ENCODE data around the gene SYT17.
A peak's percentile ranks its signal among the peaks of the same experiment; 100 is the strongest.

The SYT17 gene

DNA sequence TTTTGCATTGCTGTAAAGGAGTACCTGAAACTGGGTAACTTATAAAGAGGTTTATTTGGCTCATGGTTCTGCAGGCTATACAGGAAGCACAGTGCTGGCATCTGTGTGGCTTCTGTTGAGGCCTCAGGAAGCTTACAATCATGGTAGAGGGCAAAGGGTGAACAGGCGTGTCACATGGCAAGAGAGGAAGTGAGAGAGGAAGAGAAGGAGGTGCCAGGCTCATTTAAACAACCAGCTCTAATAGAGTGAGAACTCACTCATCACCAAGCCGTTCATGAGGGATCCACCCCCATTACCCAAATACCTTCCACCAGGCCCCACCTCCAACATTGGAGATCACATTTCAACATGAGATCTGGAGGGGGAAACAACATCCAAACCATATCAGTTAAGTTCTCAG lies 101.1 kb downstream of the SYT17 start:
- no peak for DNase-seq

DNA sequence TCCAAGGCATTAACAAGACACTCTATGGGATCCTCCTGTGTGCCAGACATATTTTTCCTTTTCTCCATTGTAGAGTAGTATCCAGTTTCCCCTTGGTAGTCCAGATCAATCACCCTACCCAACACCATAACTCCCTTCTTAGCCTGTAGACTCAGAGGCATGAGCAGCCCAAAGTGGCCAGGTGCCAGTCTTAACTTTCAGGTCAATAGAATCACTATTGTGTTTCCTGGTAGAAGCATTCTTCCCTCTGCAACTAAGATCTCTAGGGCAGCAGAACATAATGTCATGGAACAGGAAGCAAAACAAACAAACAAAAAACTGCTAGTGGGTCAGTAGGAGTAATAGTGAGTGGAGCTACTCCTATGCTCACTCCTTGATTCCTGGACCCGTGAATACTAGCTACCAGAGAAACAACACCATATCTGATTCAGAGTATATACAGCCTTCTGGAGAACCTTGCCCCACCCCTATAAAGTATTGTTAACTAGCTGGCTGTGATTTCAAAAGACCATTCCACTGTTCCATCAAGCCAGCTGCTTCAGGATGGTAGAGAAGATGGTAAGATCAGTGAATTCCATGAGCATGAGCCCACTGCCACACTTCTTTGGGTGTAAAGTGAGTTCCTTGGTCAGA lies 106.2 kb downstream of the SYT17 start:
- DNase-seq: no peak

DNA sequence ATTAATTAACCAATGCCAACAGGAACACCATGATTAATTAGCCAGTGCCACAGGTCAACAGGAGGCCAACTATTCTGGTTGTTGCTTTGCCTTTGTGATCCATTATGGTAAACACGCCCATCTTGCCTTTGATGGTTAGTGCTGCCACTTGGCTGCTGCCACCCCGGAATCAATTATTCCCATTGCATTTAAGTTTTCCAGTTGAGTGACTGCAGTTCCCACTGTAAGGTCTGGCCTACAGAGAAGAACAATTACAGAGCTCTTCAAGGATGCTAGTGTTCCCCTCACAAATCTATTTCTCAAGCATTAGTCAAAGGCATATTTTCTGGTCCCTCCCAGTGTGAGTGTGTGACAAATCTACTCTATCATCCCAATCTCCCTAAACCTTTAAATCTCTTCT lies 110.4 kb downstream of the SYT17 start:
- DNase-seq: no peak

DNA sequence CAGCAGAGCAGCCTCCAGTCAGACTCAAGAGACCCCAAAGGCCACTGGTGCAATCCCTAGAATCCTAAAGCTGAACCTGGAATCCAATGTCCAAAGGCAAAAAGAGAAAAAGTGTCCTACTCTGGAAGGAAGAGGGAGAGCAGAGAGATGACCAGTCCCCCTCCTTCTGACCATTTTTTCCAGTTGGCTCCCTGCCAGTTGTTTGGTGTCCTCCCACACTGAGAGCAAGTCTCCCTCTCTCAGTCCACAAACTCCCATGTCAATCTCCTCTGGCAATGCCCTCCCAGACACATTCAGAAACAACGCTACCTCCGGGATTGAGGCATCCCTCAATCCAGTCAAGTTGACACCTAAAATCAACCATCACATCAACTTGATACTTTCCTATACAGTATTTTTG lies 113.2 kb downstream of the SYT17 start:
- DNase-seq: no peak

DNA sequence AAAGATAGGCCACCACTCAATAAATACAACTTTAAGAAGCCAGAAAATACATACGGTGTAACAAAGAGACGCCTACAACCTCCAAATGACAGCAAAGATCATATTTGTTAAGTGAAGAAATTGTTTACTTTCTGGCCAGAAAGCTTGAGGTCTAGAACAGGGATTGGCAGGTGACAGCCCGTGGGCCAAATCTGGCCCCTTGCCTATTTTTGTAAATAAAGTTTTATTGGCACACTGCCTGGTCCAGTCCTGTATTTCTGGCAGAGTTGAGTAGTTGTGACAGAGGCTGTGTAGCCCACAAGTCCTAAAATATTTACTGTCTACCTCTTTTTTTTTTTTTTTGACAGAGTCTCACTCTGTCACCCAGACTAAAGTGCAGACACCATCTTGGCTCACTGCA lies 114.1 kb downstream of the SYT17 start:
- DNase-seq: no peak

DNA sequence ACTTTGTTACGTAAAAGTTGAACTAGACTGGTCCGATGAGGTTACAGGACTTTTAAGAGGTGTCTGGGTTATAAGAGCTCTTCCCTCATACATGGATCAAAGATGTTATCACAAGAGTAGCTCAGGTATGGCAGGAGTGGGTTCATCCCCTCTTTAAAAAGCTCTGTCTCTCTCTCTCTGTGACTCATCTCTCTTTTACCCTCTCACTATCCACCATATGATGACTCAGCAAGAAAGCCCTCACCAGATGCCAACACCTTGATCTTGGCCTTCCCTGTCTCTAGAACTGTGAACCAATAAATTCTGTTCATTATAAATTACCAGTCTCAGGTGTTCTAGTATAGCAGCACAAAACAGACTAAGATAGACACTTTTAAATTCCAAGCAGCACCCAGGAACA lies 115.6 kb downstream of the SYT17 start:
- no peak for DNase-seq

DNA sequence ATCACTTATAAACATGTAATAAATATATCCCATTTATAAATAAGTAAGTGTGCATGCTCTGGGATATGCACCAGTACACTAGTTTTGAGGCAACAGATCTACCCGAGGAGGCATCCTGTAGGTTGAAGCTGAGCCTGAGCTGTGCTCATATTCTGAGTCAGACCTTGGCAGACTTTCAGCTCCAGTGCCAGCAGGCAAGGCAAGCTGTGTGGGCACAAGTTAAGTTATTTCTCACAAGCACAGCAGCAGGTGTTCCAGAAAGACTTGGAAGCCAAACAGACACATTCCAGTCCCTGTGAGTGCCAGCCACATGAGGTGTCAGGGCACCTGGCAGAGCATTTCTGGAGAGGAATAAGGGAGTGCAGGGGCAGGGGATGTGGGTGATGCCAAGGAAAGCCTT lies 116.2 kb downstream of the SYT17 start:
- DNase-seq: peak; percentile 54

DNA sequence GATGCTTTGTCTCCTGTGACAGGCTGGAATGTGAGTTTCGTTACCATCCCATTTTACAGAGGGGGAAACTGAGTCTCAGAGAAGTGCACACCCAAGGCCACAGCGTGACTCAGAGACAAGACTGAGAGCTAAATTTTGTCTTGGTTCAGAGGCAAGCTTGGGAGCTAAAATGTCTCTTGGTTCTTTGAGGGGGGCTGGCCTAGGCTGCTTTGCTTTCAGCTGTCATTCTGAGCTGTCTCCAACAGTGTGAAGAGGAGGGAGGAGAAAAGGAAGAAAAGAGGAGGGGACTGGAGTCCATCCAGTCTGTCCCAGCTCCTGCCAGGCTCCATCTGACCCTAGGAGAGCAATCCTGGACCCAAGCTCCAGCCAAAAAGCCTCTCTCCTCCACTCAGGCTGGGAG lies 117.4 kb downstream of the SYT17 start, which contains the start of gene CLEC19A:
Gene CLEC19A, plus strand, starts transcription at position 301 of the 400 bp plus-strand sequence. CDS start 121 bp downstream, outside the sequence.
- DNase-seq: no peak

DNA sequence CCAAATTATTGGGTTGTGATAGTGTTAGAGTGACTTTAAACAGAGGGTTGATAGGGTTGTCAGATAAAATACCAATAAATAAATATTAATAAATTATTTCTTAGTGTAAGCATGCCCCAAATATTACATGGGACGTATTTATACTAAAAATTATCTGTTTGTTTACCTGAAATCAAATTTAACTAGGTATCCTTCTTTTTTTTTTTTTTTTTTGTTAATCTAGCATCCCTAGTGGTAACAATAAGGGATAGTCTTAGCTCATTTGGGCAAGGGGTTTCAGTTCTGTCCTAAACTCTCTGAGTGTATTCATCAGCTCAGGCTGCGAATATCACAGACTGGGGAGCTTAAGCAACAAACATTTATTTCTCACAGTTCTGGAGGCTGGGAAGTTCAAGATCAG lies 118.8 kb downstream of the SYT17 start:
- no peak for DNase-seq

DNA sequence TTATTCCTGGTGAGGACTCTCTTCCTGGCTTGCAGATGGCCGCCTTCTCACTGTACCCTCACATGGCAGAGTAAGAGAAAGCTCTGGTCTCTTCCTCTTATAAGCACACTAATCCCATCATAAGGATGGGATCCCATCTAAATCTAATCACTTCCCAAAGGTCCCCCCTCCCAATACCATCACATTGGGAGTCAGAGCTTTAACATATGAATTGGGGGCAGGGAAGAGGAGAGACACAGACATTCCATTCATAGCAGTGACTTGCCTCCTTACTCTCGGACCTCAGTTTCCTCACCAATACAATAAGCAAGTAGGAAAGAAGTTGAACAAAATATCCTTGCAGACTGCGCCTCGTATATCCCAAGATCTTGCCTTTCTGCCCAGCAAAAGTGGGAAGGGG lies 119.2 kb downstream of the SYT17 start:
- no peak for DNase-seq

DNA sequence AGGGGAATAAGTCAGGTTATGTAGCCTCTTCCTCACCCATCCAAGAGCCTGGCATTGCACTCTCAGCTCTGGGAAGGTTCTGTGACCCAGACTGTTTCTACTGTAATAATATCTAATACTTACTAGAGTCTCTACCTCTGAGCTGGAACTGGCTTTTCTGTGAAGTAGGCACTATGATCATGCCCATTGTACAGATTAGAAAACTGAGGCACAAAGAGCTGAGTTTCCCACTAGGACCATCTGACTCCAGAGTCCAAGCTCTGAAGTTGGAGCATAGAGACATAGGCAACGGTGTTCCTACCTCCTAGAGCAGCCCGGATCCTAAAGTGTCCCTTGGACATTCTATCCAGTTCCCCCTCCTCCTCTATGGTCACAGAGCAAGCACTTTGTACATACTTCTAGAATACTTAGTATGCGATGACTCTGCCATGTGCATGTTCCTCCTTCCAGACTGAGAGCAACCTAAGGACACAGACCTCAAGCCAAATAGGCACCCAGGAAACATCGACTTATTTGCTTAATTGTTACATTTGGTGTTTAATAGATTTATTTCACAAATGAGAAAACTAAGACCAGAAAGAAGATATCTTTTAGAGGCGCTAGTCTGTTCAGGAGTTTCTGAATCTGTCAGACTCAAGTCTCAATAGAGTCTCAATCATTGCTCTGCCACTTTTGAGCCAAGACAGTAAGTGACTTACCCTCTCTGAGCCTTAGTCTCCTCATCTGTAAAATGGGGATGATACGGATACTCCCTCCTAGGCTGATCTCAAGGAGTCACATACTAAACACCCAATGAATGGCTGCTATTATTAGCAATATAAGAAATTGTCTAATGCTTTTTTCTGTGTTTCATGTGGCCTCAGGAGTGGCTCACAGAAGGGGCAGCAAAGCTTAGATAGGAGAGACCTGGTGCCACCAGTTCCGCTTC lies 121.1 kb downstream of the SYT17 start:
- no peak for DNase-seq

DNA sequence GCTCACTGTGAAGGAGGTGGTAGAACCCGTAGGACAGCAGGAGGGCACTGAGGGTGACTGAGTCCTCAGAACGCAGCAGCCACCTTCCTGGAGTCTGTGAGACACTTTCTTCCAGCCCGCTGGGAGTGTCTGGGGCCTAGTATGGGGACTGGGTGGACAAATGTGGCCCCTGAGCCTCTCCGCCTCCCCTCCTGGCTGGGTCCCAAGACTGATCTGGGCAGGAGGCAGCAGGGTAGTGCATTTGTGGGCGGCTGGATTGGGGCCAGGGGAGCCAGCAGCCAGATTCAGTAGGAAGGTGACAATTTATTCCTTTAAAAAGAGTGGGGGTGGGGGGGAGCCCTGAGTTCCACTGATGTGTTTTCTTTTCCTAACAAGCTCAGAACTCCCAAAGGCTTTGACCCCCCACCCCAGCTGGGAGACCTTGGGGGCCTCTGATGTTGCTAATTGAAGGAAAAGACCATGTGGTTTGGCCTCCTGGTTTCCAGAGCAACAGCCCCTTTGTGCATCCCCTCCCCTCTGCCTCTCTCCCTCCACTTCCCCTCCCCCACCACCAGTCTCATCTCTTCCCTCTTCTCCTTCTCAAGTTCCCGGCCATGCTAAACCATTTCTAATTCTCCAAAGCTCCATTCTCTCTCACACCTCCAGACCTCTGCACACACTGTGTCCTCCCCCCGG lies 121.9 kb downstream of the SYT17 start:
- no peak for DNase-seq

DNA sequence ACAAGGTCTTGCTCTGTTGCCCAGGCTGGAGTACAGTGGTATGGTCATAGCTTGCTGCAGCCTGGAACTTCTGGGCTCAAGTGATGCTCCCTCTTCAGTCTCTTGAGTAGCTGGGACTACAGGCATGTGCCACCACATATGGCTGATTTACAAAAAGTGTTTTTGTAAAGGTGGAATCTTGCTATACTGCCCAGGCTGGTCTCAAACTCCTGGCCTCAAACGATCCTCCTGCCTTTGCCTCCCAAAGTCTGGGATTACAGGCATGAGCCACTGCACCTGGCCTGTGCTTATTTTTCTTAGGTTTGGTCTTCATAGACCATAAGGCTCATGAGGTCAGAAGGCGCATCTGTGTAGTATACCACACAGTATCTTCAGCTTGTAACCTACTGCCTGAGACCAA lies 122.8 kb downstream of the SYT17 start:
- no peak for DNase-seq

DNA sequence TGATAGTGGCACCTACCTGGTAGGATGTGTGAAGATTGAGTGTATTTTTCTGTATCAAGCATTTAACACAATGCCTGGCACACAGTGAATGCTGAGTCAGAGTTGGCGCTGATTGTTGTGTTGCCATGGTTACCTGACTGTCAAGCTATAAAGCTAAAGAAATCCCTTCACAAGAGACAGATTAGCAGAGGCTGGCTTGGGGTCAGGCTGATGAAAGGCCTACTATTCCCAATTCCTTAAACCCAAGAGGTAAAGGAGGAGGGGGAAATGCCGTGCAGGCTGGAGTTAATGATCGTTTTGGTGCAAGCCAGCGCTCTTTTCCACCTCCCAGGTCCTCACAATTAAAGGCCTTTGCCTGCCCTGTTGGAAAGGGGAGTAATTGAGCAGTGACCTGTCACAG lies 123.4 kb downstream of the SYT17 start:
- no peak for DNase-seq

DNA sequence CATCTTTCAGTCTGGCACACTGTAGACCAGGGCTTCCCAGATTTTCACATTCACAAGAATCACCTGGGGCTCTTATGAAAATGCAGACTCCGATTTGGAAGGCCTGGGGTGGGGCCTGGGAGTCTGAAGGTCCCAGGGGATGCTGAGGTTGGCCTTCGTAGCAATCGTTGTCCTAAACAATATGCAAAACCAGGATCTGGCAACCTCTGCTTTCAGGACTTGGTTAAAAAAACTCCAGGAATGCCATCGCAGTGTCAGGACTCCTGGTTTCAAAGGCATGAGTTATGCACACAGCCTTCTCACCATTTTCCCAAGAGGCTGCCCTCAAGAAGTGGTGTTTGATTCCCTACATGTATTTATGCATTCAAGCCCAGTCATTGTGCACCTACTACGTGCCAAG lies 124.1 kb downstream of the SYT17 start:
- DNase-seq: no peak

DNA sequence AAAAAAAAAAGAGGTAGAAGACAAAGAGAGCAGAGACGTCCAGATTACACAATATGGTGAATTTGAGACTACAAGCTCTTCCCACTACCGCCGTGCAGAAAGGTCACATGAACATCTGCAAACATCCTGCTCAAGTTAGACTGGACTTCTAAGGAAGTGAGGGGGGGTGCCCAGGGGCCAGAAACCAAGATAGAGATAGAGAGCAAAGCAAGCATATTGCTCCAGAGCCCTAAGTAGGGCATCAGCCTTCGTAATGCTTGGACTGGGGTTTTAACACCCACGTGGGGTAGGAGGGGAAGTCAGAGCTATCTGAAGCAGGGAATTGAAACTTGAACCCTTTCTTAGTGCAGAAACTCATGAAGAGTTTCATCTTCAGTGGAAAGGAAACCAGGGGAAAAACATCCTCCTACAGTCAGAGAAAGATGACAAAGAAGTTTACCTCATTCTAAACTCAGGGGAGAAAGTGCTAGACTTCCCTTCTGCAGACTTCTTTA lies 126.2 kb downstream of the SYT17 start:
- DNase-seq: no peak

DNA sequence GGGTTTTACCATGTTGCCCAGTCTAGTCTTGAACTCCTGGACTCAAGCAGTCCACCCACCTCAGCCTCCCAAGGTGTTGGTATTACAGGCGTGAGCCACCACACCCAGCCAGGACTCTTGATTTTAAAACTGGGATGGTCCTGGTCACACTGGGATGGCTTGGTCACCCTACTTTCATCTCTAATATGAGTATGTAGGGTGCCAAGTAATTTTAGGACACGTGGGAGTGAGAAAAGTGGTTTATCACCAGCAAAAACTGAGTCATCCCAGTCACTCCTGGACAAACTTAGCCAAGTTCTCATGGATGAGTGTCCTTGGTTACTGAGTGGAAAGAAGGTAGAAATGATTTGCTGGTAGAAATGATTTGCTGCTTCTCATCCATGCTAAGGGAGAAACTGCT lies 127.4 kb downstream of the SYT17 start:
- DNase-seq: no peak

DNA sequence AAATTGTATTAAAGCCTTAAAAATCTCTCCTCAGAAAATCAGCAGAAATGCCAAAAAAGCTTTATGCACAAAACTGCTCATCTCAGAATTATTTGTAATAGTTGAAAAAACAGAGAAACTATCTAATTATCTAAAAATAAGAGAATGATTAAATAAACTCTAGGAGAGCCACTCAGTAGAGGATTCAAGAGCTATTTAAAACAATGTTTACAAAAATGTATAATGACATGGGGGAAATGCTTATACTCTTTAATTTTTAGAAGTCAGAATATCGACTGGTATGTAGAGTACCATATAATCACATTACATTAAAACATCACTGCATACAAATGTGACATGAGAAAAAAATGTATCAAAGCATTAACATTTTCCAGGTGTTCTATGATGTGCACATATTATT lies 129.4 kb downstream of the SYT17 start:
- no peak for DNase-seq

DNA sequence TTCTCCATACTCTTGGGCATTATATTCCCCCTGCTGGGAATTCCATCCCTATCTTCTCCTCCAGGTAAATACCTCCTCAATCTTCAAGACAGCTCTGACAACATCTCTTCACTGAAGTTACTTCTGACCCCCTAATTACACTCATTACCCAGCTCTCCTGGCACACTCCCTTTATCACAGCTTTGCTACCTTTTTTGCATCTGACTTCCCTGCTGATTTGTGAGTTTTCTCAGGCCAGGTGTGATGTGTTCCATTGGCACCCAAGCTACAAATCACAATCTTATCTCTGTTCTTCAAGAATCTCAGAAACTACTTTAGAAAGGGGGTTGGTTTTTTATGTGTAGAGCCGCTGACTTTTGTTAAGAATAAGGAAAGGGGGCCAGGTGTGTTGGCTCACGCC lies 131.5 kb downstream of the SYT17 start:
- no peak for DNase-seq

DNA sequence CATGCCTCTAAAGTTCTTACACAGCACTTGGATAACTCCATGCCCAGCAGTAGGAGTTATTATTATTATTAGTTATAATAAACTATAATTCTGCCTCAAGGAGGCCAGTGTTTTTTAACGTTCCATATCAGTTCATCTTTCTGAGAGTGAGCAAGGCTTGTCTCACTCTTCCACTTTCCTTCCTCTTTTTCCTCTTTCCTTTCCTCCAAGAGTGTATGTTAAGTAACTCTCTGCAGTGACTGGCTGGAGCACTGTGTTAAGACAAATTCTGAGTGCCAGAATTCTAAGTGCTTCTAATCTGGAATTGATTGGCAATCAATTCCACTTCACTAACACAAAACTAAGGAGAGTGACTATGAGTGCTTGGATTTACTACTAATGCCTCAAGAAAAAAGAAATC lies 133.9 kb downstream of the SYT17 start:
- DNase-seq: no peak

DNA sequence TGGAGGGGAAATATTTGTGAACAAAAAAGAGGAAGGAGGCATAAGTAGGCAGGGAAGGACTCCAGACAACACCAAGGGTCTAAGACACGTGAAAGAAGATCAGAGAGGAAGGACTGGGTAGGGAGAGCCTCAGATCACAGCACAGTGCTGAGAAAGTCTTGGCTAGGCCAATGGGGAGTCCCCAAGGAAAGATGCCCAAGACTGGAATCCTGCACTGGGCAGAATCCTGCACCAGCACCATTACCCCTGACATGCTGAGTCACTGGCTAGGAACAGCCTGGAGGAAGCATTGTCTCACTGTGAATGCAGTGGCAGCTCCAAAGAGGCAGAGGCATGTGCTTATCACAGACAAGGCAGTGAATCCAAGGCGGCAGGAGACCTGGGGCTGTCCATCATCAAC lies 136.7 kb downstream of the SYT17 start:
- no peak for DNase-seq

DNA sequence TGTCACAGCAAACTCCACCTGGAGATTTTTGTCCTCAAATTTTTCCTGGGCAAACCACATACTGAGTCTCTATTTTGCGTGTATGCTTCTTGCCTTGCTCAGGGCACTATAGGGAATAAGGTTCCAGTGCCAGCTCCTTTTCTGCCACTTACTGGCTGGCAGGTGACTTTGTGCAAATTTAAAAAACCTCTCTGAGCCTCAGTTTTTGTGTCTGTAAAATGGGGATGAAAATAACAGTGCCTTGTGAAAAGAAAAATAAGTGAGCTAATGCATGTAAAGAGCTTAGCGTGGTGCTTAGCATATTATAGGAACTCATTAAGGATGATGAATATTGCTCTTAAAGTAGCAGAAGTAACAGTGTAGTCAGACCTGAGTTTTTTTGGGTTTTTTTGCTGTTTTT lies 137.4 kb downstream of the SYT17 start:
- DNase-seq: no peak

DNA sequence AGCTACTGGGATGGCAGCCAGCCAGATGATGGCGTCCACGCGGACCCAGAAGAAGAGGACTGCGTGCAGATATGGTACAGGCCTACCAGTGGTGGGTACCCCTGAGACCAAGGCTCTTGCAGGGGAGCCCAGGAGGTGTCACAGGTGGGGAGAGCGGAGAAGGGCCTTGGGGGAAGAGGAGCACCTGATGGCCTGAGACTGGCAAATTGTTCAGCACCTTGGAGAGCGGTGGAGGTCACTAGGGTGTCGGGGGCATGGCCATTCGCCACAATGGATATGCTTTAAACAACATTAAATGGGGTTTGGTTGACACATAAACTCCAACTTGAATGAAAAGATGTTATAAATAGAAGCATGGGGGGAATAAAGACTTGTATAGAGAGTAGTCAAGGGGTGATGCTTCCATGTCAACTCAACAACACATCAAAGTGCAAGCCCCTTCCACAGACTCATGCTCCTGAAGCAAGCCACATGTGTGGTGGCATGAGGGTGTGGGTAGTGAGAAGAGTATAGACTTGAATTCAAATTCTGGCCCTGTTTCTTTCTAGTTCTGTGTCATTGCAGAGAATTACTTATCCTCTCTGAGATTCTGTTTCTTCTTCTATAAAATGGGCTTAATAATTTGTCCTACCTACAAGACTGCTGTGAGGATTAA lies 139.7 kb downstream of the SYT17 start:
- no peak for DNase-seq

Measured in NCI-H2107 (cell line).